ENCODE results near the gene PELI1.

PELI1 gene

GRCh38 chr2:64153811-64154210, 9.6 kb upstream of the PELI1 start:
- 85 to 90% methylated on average over 1 to 2 of the region's 4 CpGs for WGBS, 2 experiments (ENCODE audit: insufficient coverage in 2 of 2)
- Histone ChIP-seq H3K9me3 (ENCODE audit: control insufficient read depth, low read length) (no peaks in the 10 kb centered on the region), H3K4me1 (ENCODE audit: control insufficient read depth, insufficient read depth, low read length, poor library complexity, severe bottlenecking) (no peaks in the 10 kb centered on the region), H3K27ac (ENCODE audit: low read depth, low read length, severe bottlenecking) (no peak overlapping the region), H3K36me3 (ENCODE audit: control insufficient read depth, insufficient read depth, low read length) (no peaks in the 10 kb centered on the region), H3K4me3 (ENCODE audit: extremely low read depth, insufficient read depth, low read length, poor library complexity, severe bottlenecking) (no peak overlapping the region)

GRCh38 chr2:64151476-64151875, 7.3 kb upstream of the PELI1 start:
- Histone ChIP-seq H3K36me3 (ENCODE audit: control insufficient read depth, insufficient read depth, low read length) (no peaks in the 10 kb centered on the region), H3K4me1 (ENCODE audit: control insufficient read depth, insufficient read depth, low read length, poor library complexity, severe bottlenecking) (no peaks in the 10 kb centered on the region), H3K9me3 (ENCODE audit: control insufficient read depth, low read length) (no peaks in the 10 kb centered on the region), H3K4me3 (ENCODE audit: extremely low read depth, insufficient read depth, low read length, poor library complexity, severe bottlenecking) (no peak overlapping the region), H3K27ac (ENCODE audit: low read depth, low read length, severe bottlenecking) (no peak overlapping the region)
- WGBS, 2 experiments (ENCODE audit: insufficient coverage in 2 of 2), result 86 to 89% methylated on average over 1 of the region's 1 CpG

GRCh38 chr2:64145714-64146113, 1.5 kb upstream of the PELI1 start:
- 17 to 23% methylated on average over 1 of the region's 1 CpG for WGBS, 2 experiments (ENCODE audit: insufficient coverage in 2 of 2)
- Histone ChIP-seq H3K4me1 (ENCODE audit: control insufficient read depth, insufficient read depth, low read length, poor library complexity, severe bottlenecking) (peaks cover 5% of the 10 kb centered on the region), H3K36me3 (ENCODE audit: control insufficient read depth, insufficient read depth, low read length) (no peaks in the 10 kb centered on the region), H3K27ac (ENCODE audit: low read depth, low read length, severe bottlenecking) (no peak overlapping the region), H3K4me3 (ENCODE audit: extremely low read depth, insufficient read depth, low read length, poor library complexity, severe bottlenecking) (no peak overlapping the region), H3K9me3 (ENCODE audit: control insufficient read depth, low read length) (no peaks in the 10 kb centered on the region)

- Histone ChIP-seq H3K36me3 (ENCODE audit: control insufficient read depth, insufficient read depth, low read length) (no peaks in the 10 kb centered on the region), H3K4me1 (ENCODE audit: control insufficient read depth, insufficient read depth, low read length, poor library complexity, severe bottlenecking) (peaks cover 6% of the 10 kb centered on the region), H3K4me3 (ENCODE audit: extremely low read depth, insufficient read depth, low read length, poor library complexity, severe bottlenecking) (no peak overlapping the region), H3K27ac (ENCODE audit: low read depth, low read length, severe bottlenecking) (peak overlapping the region; percentile 84), H3K9me3 (ENCODE audit: control insufficient read depth, low read length) (no peaks in the 10 kb centered on the region)
- WGBS, 2 experiments (ENCODE audit: insufficient coverage in 2 of 2), result 80% methylated on average over 1 of the region's 7 CpGs; no CpG with 5 or more reads in 1 of the 2 experiments
Measured at GRCh38 chr2:64145119-64145518, 899 bp upstream of the PELI1 start.

GRCh38 chr2:64143169-64144056, 807 bp downstream of the PELI1 start:
- H3K4me3 ChIP-seq (ENCODE audit: extremely low read depth, insufficient read depth, low read length, poor library complexity, severe bottlenecking), result peak overlapping the region; percentile 75
- 0 to 2% methylated on average over 28 to 39 of the region's 69 CpGs for WGBS, 2 experiments (ENCODE audit: insufficient coverage in 2 of 2)
- peak overlapping the region; percentile 88 for H3K27ac ChIP-seq (ENCODE audit: low read depth, low read length, severe bottlenecking)
- H3K36me3 ChIP-seq (ENCODE audit: control insufficient read depth, insufficient read depth, low read length), result peaks cover 8% of the 10 kb centered on the region
- H3K9me3 ChIP-seq (ENCODE audit: control insufficient read depth, low read length), result no peaks in the 10 kb centered on the region
- peaks cover 6% of the 10 kb centered on the region for H3K4me1 ChIP-seq (ENCODE audit: control insufficient read depth, insufficient read depth, low read length, poor library complexity, severe bottlenecking)

GRCh38 chr2:64142741-64143168, 1.5 kb downstream of the PELI1 start:
- no peaks in the 10 kb centered on the region for H3K9me3 ChIP-seq (ENCODE audit: control insufficient read depth, low read length)
- WGBS, 2 experiments (ENCODE audit: insufficient coverage in 2 of 2), result no CpG with 5 or more reads among the region's 3 CpGs
- H3K36me3 ChIP-seq (ENCODE audit: control insufficient read depth, insufficient read depth, low read length), result peaks cover 13% of the 10 kb centered on the region
- peaks cover 9% of the 10 kb centered on the region for H3K4me1 ChIP-seq (ENCODE audit: control insufficient read depth, insufficient read depth, low read length, poor library complexity, severe bottlenecking)
- no peak overlapping the region for H3K27ac ChIP-seq (ENCODE audit: low read depth, low read length, severe bottlenecking)
- peak overlapping the region; percentile 75 for H3K4me3 ChIP-seq (ENCODE audit: extremely low read depth, insufficient read depth, low read length, poor library complexity, severe bottlenecking)

- Histone ChIP-seq H3K4me1 (ENCODE audit: control insufficient read depth, insufficient read depth, low read length, poor library complexity, severe bottlenecking) (peaks cover 15% of the 10 kb centered on the region), H3K36me3 (ENCODE audit: control insufficient read depth, insufficient read depth, low read length) (peaks cover 13% of the 10 kb centered on the region), H3K27ac (ENCODE audit: low read depth, low read length, severe bottlenecking) (peak overlapping the region; percentile 58), H3K9me3 (ENCODE audit: control insufficient read depth, low read length) (no peaks in the 10 kb centered on the region), H3K4me3 (ENCODE audit: extremely low read depth, insufficient read depth, low read length, poor library complexity, severe bottlenecking) (peak overlapping the region; percentile 75)
- 40% methylated on average over 1 of the region's 2 CpGs; no CpG with 5 or more reads in 1 of the 2 experiments for WGBS, 2 experiments (ENCODE audit: insufficient coverage in 2 of 2)
Measured at GRCh38 chr2:64141674-64142405, 2.4 kb downstream of the PELI1 start.

GRCh38 chr2:64140665-64141200, 3.5 kb downstream of the PELI1 start:
- no peak overlapping the region for H3K4me3 ChIP-seq (ENCODE audit: extremely low read depth, insufficient read depth, low read length, poor library complexity, severe bottlenecking)

GRCh38 chr2:64139956-64140355, 4.3 kb downstream of the PELI1 start:
- no CpG with 5 or more reads among the region's 2 CpGs for WGBS, 2 experiments (ENCODE audit: insufficient coverage in 2 of 2)
- H3K27ac ChIP-seq (ENCODE audit: low read depth, low read length, severe bottlenecking), result no peak overlapping the region
- H3K4me1 ChIP-seq (ENCODE audit: control insufficient read depth, insufficient read depth, low read length, poor library complexity, severe bottlenecking), result peaks cover 26% of the 10 kb centered on the region

More at GRCh38 chr2:64140665-64141200, 3.5 kb downstream of the PELI1 start:
- no peak overlapping the region for H3K27ac ChIP-seq (ENCODE audit: low read depth, low read length, severe bottlenecking)
- peaks cover 20% of the 10 kb centered on the region for H3K4me1 ChIP-seq (ENCODE audit: control insufficient read depth, insufficient read depth, low read length, poor library complexity, severe bottlenecking)
- H3K36me3 ChIP-seq (ENCODE audit: control insufficient read depth, insufficient read depth, low read length), result peaks cover 13% of the 10 kb centered on the region
- H3K9me3 ChIP-seq (ENCODE audit: control insufficient read depth, low read length), result no peaks in the 10 kb centered on the region

GRCh38 chr2:64137996-64138395, 6.2 kb downstream of the PELI1 start:
- Histone ChIP-seq H3K9me3 (ENCODE audit: control insufficient read depth, low read length) (no peaks in the 10 kb centered on the region), H3K27ac (ENCODE audit: low read depth, low read length, severe bottlenecking) (no peak overlapping the region), H3K36me3 (ENCODE audit: control insufficient read depth, insufficient read depth, low read length) (peaks cover 13% of the 10 kb centered on the region), H3K4me3 (ENCODE audit: extremely low read depth, insufficient read depth, low read length, poor library complexity, severe bottlenecking) (no peak overlapping the region), H3K4me1 (ENCODE audit: control insufficient read depth, insufficient read depth, low read length, poor library complexity, severe bottlenecking) (peaks cover 39% of the 10 kb centered on the region)
- 82 to 100% methylated on average over 1 to 2 of the region's 3 CpGs for WGBS, 2 experiments (ENCODE audit: insufficient coverage in 2 of 2)

More at GRCh38 chr2:64139956-64140355, 4.3 kb downstream of the PELI1 start:
- Histone ChIP-seq H3K4me3 (ENCODE audit: extremely low read depth, insufficient read depth, low read length, poor library complexity, severe bottlenecking) (no peak overlapping the region), H3K36me3 (ENCODE audit: control insufficient read depth, insufficient read depth, low read length) (peaks cover 13% of the 10 kb centered on the region), H3K9me3 (ENCODE audit: control insufficient read depth, low read length) (no peaks in the 10 kb centered on the region)
